Gastroesophageal sphincter (tissue), 3 donors: ENCODE measurements around the gene GJA5.

ENCODE experiments used
- EP300 ChIP-seq: sonication (generic); formaldehyde crosslinking; IDR thresholded peaks from one replicate; pipeline ENCODE4 v1.6.1; 2017; ENCODE audit warnings: antibody characterized with exemption, mild to moderate bottlenecking
- POLR2AphosphoS5 ChIP-seq: sonication (generic); formaldehyde crosslinking; IDR thresholded peaks from one replicate; pipeline ENCODE4 v1.6.1; 2017; ENCODE audit warnings: antibody characterized with exemption
- TF ChIP-seq, protein P1 (sequence below), 4 experiments: fragments of 200-600 bp in 2 of 4; fragments of 450-650 bp in 2 of 4; sonication (generic) in 1 of 4; IDR thresholded peaks; one replicate each; pipeline ENCODE4 v1.5.1; 2017 to 2019; ENCODE audit warnings: antibody characterized with exemption in 4 of 4, mild to moderate bottlenecking in 2 of 4, moderate library complexity in 2 of 4

DNA sequence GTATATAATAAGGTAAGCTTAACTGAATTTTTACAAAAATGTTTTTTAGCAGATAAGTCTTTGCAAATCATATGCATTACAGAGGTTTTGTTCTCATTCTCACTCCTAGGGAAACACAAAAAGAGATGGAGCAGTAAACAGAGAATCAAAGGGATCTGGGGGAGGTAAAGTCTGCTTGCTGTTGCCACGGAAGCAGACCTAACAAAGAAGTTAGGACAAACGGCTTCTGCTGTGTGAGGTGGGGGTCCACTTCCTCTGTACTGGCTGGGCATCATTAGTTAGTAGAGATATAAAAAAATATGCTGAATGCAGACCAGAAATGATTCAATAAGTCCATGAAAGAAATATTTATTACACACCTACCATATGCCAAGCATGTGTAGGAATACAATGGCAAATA is 34.2 kb downstream of the GJA5 start:
- no peak for TF ChIP-seq EP300
- TF ChIP-seq, protein P1, sequence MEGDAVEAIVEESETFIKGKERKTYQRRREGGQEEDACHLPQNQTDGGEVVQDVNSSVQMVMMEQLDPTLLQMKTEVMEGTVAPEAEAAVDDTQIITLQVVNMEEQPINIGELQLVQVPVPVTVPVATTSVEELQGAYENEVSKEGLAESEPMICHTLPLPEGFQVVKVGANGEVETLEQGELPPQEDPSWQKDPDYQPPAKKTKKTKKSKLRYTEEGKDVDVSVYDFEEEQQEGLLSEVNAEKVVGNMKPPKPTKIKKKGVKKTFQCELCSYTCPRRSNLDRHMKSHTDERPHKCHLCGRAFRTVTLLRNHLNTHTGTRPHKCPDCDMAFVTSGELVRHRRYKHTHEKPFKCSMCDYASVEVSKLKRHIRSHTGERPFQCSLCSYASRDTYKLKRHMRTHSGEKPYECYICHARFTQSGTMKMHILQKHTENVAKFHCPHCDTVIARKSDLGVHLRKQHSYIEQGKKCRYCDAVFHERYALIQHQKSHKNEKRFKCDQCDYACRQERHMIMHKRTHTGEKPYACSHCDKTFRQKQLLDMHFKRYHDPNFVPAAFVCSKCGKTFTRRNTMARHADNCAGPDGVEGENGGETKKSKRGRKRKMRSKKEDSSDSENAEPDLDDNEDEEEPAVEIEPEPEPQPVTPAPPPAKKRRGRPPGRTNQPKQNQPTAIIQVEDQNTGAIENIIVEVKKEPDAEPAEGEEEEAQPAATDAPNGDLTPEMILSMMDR (IDR thresholded peaks at IDR 0.05): no peak
- TF ChIP-seq POLR2AphosphoS5: no peak
